Measurements from ENCODE around the gene TTN. TPM values are rescaled to one million over a fixed set of nuclear protein-coding genes. Genes with fewer than 3 reads are reported as not detected.
A peak's percentile ranks its signal among the peaks of the same experiment; 100 is the strongest.

Gene TTN
- polyA plus RNA-seq, 1 experiment, result not detected

GRCh38 chr2:178761759-178762371, 45.4 kb downstream of the TTN start:
- TF ChIP-seq CTCF (IDR thresholded peaks at IDR 0.05; ENCODE audit: insufficient read depth, low read depth, low read length), result peak; percentile 74
- Histone ChIP-seq H3K4me3 (ENCODE audit: low read depth, low read length) (no peak overlapping the region), H3K36me3 (ENCODE audit: control insufficient read depth, insufficient read depth, low read length) (no peaks in the 10 kb centered on the region), H3K27me3 (ENCODE audit: control insufficient read depth, insufficient read depth, low read length) (no peaks in the 10 kb centered on the region)
- DNase-seq (ENCODE audit: low read depth), result no peak
- POLR2A ChIA-PET, result no interaction called here
- CTCF ChIA-PET, result interaction anchor here (0.9 to 3.7 kb wide), 7 partner anchors 10 to 39 kb away, joined by 3 to 18 read pairs (median 4); no protein-coding TSS in a partner anchor

GRCh38 chr2:178756843-178757242, 50.4 kb downstream of the TTN start:
- H3K36me3 ChIP-seq (ENCODE audit: control insufficient read depth, insufficient read depth, low read length), result no peaks in the 10 kb centered on the region
- POLR2A ChIA-PET, result no interaction called here
- H3K4me3 ChIP-seq (ENCODE audit: low read depth, low read length), result no peak overlapping the region
- no peaks in the 10 kb centered on the region for H3K27me3 ChIP-seq (ENCODE audit: control insufficient read depth, insufficient read depth, low read length)
- CTCF ChIA-PET, result interaction anchor here (0.7 kb wide), 1 partner anchor 135 kb away, joined by 4 read pairs; no protein-coding TSS in a partner anchor
- DNase-seq (ENCODE audit: low read depth), result peak; percentile 8
- no peak for TF ChIP-seq CTCF (IDR thresholded peaks at IDR 0.05; ENCODE audit: insufficient read depth, low read depth, low read length)

DNA sequence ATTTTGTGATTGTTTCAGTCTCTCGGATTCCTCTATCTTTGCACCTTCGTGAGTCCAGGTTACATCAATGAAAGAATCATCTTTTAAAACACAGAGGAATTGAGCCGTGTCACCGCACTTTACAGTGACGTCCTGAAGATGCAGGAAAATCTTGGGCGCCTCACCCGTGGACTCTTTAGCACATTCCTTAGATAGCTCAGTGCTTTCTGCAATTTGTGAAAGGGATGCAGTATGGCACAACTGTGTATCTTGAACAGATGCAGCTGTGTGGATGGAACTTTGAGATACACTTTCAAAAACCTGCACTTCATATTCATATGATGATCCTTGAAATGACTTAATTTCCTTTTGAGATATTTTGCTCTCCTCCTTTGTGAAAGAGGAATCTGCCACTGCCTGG, 50.9 kb downstream of the TTN start:
- Histone ChIP-seq H3K4me3 (ENCODE audit: low read depth, low read length) (no peak overlapping the region), H3K27me3 (ENCODE audit: control insufficient read depth, insufficient read depth, low read length) (no peaks in the 10 kb centered on the region), H3K36me3 (ENCODE audit: control insufficient read depth, insufficient read depth, low read length) (no peaks in the 10 kb centered on the region)
- no peak for TF ChIP-seq CTCF (IDR thresholded peaks at IDR 0.05; ENCODE audit: insufficient read depth, low read depth, low read length)
- no peak for DNase-seq (ENCODE audit: low read depth)
- ChIA-PET POLR2A (no interaction called here), CTCF (interaction anchor here (0.7 kb wide), 1 partner anchor 135 kb away, joined by 4 read pairs; no protein-coding TSS in a partner anchor)

DNA sequence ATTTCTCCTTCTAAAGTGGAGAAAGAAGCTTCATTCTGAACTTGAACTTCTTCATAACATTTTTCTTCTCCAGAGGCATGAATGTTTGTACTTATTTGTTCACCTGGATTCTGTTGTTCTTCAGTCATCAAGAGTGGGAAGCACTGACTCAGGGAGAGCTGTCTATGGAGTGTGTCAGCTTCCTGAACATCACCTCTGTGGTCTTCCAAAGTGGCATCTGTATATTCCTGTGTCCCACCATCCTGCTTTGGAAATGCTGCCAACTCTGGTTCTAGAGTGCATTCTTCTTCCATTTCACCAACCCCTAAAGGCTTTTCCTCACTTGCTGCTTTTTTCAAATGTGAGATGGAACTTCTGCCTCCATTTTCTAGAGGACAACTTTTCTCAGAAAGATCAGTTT, 59.5 kb downstream of the TTN start:
- Histone ChIP-seq H3K36me3 (ENCODE audit: control insufficient read depth, insufficient read depth, low read length) (no peaks in the 10 kb centered on the region), H3K4me3 (ENCODE audit: low read depth, low read length) (no peak overlapping the region), H3K27me3 (ENCODE audit: control insufficient read depth, insufficient read depth, low read length) (no peaks in the 10 kb centered on the region)
- TF ChIP-seq CTCF (IDR thresholded peaks at IDR 0.05; ENCODE audit: insufficient read depth, low read depth, low read length), result no peak
- DNase-seq (ENCODE audit: low read depth), result no peak
- ChIA-PET CTCF (no interaction called here), POLR2A (no interaction called here)

DNA sequence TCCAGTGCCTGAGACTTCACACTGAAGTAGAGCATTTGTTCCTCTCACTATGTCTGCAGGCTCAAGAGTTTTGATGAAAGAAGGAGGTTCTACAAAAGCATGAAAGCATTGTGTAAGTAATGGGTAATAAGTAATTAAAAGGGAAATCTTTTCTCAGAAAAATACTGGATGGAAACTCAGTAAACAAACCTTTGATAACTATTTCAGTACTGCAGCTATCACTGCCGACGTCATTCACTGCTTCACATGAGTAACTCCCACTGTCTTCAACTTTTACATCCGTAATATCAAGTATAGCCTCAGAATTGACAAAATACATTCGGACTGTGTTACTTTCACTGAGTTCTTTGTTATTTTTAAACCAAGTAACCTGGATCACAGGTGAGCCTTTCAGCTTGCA, 72.7 kb downstream of the TTN start:
- DNase-seq (ENCODE audit: low read depth), result no peak
- ChIA-PET CTCF (interaction anchor here (1.4 kb wide), 1 partner anchor 28 kb away, joined by 4 read pairs; no protein-coding TSS in a partner anchor), POLR2A (no interaction called here)
- no peak for TF ChIP-seq CTCF (IDR thresholded peaks at IDR 0.05; ENCODE audit: insufficient read depth, low read depth, low read length)
- no peaks in the 10 kb centered on the region for H3K36me3 ChIP-seq (ENCODE audit: control insufficient read depth, insufficient read depth, low read length)
- no peaks in the 10 kb centered on the region for H3K27me3 ChIP-seq (ENCODE audit: control insufficient read depth, insufficient read depth, low read length)
- no peak overlapping the region for H3K4me3 ChIP-seq (ENCODE audit: low read depth, low read length)

All from BJ (cell line).